ENCODE measurements around the gene KCTD2.

- TF ChIP-seq CTCF (IDR thresholded peaks at IDR 0.05; ENCODE audit: insufficient read depth, low read length, poor library complexity, severe bottlenecking) (no peak), EZH2phosphoT487 (conservative IDR thresholded peaks at IDR 0.05; ENCODE audit: low read length) (no peak)
Measured at GRCh38 chr17:75111777-75112335, 64.8 kb downstream of the KCTD2 start.
